ENCODE results near the gene AKT1. TPM values are rescaled to one million over a fixed set of nuclear protein-coding genes. Genes with fewer than 3 reads are reported as not detected.

The AKT1 gene
- total RNA-seq, 2 experiments from 2014 or later: 110 to 126 TPM

- ATAC-seq (no peak), DNase-seq (no peak)
- intact Hi-C loops (cut with DNase I, micrococcal nuclease): no loop called here
- CTCF ChIA-PET: interaction anchor here (0.5 kb wide), 1 partner anchor 9 kb away, joined by 3 read pairs; no protein-coding TSS in a partner anchor
- H3K4me3 Mint-ChIP-seq: no peak overlapping the region
- no peak overlapping the region for H3K27ac Mint-ChIP-seq
- H3K36me3 Mint-ChIP-seq (ENCODE audit: low read depth): no peaks in the 10 kb centered on the region
- no peaks in the 10 kb centered on the region for H3K27me3 Mint-ChIP-seq
- POLR2A ChIA-PET: no interaction called here
- H3K9me3 Mint-ChIP-seq (ENCODE audit: low read depth): no peaks in the 10 kb centered on the region
- no peaks in the 10 kb centered on the region for H3K4me1 Mint-ChIP-seq
Measured at GRCh38 chr14:104728631-104729030, 66.9 kb downstream of the AKT1 start.

- no peaks in the 10 kb centered on the region for H3K9me3 Mint-ChIP-seq (ENCODE audit: low read depth)
- H3K27ac Mint-ChIP-seq: no peak overlapping the region
- ChIA-PET CTCF (no interaction called here), POLR2A (interaction anchor here (0.6 kb wide), 1 partner anchor 569 kb away, joined by 4 read pairs; no protein-coding TSS in a partner anchor)
- DNase-seq: no peak
- no peak for ATAC-seq
- intact Hi-C loops (cut with DNase I, micrococcal nuclease): no loop called here
- no peaks in the 10 kb centered on the region for H3K27me3 Mint-ChIP-seq
- no peaks in the 10 kb centered on the region for H3K36me3 Mint-ChIP-seq (ENCODE audit: low read depth)
- H3K4me3 Mint-ChIP-seq: no peak overlapping the region
- H3K4me1 Mint-ChIP-seq: no peaks in the 10 kb centered on the region
Measured at GRCh38 chr14:104726600-104727451, 68.7 kb downstream of the AKT1 start.

- Mint-ChIP-seq H3K27me3 (no peaks in the 10 kb centered on the region), H3K4me3 (no peak overlapping the region), H3K36me3 (ENCODE audit: low read depth) (no peaks in the 10 kb centered on the region), H3K4me1 (no peaks in the 10 kb centered on the region), H3K9me3 (ENCODE audit: low read depth) (no peaks in the 10 kb centered on the region), H3K27ac (no peak overlapping the region)
- CTCF ChIA-PET: interaction anchor here (0.5 to 1.2 kb wide), 3 partner anchors 27 to 381 kb away, joined by 3 to 4 read pairs (median 3); partner anchors contain the start of gene SIVA1
- intact Hi-C loops (cut with DNase I, micrococcal nuclease): no loop called here
- DNase-seq (no peak), ATAC-seq (no peak)
- POLR2A ChIA-PET: interaction anchor here (0.6 kb wide), 1 partner anchor 570 kb away, joined by 4 read pairs; no protein-coding TSS in a partner anchor
Measured at GRCh38 chr14:104725772-104726548, 69.6 kb downstream of the AKT1 start.

- ChIA-PET CTCF (interaction anchor here (0.7 to 1.2 kb wide), 2 partner anchors 27 to 173 kb away, joined by 3 to 4 read pairs; partner anchors contain the start of gene SIVA1), POLR2A (no interaction called here)
- no peaks in the 10 kb centered on the region for H3K36me3 Mint-ChIP-seq (ENCODE audit: low read depth)
- no peaks in the 10 kb centered on the region for H3K27me3 Mint-ChIP-seq
- peak overlapping the region; percentile 28 for H3K4me3 Mint-ChIP-seq
- no peaks in the 10 kb centered on the region for H3K9me3 Mint-ChIP-seq (ENCODE audit: low read depth)
- DNase-seq: peak; percentile 34
- ATAC-seq: no peak
- H3K4me1 Mint-ChIP-seq: no peaks in the 10 kb centered on the region
- no peak overlapping the region for H3K27ac Mint-ChIP-seq
- intact Hi-C loops (cut with DNase I, micrococcal nuclease): loop anchor here in 1 of 2 experiments (1.0 kb wide), 3 partner anchors 27 to 101 kb away; partner anchors contain the start of gene INF2
Measured at GRCh38 chr14:104724981-104725771, 70.4 kb downstream of the AKT1 start.

- peaks cover 4% of the 10 kb centered on the region for H3K36me3 Mint-ChIP-seq (ENCODE audit: low read depth)
- POLR2A ChIA-PET: no interaction called here
- H3K27me3 Mint-ChIP-seq: no peaks in the 10 kb centered on the region
- DNase-seq (peak; percentile 33), ATAC-seq (peak; percentile 13)
- no peaks in the 10 kb centered on the region for H3K9me3 Mint-ChIP-seq (ENCODE audit: low read depth)
- H3K4me3 Mint-ChIP-seq: peak overlapping the region; percentile 28
- intact Hi-C loops (cut with DNase I, micrococcal nuclease): loop anchor here in 1 of 2 experiments (1.0 kb wide), 3 partner anchors 28 to 102 kb away; partner anchors contain the start of gene INF2
- CTCF ChIA-PET: interaction anchor here (1.2 kb wide), 1 partner anchor 28 kb away, joined by 4 read pairs; the partner anchor contains the start of gene SIVA1
- no peaks in the 10 kb centered on the region for H3K4me1 Mint-ChIP-seq
- no peak overlapping the region for H3K27ac Mint-ChIP-seq
Measured at GRCh38 chr14:104724407-104724980, 71.1 kb downstream of the AKT1 start.

- Mint-ChIP-seq H3K27ac (no peak within 1 kb of the TSS), H3K36me3 (ENCODE audit: low read depth) (peaks cover 4% of the 10 kb centered on the region), H3K4me3 (peak within 1 kb of the TSS; percentile 57), H3K4me1 (no peaks in the 10 kb centered on the region), H3K27me3 (no peaks in the 10 kb centered on the region), H3K9me3 (ENCODE audit: low read depth) (no peaks in the 10 kb centered on the region)
- DNase-seq (peak; percentile 73), ATAC-seq (peak; percentile 72)
- ChIA-PET POLR2A (no interaction called here), CTCF (interaction anchor here (0.7 to 1.2 kb wide), 4 partner anchors 15 to 256 kb away, joined by 3 to 6 read pairs (median 4); no protein-coding TSS in a partner anchor)
- intact Hi-C loops (cut with DNase I, micrococcal nuclease): loop anchor here in 1 of 2 experiments (1.0 kb wide), 3 partner anchors 28 to 102 kb away; partner anchors contain the start of gene INF2
Measured at GRCh38 chr14:104723651-104724406, 71.7 kb downstream of the AKT1 start, which contains the start of gene ADSS1. TSS of gene ADSS1 (plus strand) at chr14:104724229. CDS start at chr14:104724271, 42 bp downstream.

- POLR2A ChIA-PET: no interaction called here
- intact Hi-C loops (cut with DNase I, micrococcal nuclease): no loop called here
- H3K4me3 Mint-ChIP-seq: no peak overlapping the region
Measured at GRCh38 chr14:104722938-104723650, 72.5 kb downstream of the AKT1 start.

GRCh38 chr14:104721505-104722431, 73.8 kb downstream of the AKT1 start:
- H3K4me3 Mint-ChIP-seq: no peak overlapping the region
- H3K9me3 Mint-ChIP-seq (ENCODE audit: low read depth): no peaks in the 10 kb centered on the region
- ChIA-PET POLR2A (no interaction called here), CTCF (interaction anchor here (1.1 kb wide), 1 partner anchor 10 kb away, joined by 5 read pairs; no protein-coding TSS in a partner anchor)
- H3K27ac Mint-ChIP-seq: no peak overlapping the region
- H3K27me3 Mint-ChIP-seq: no peaks in the 10 kb centered on the region
- peaks cover 4% of the 10 kb centered on the region for H3K36me3 Mint-ChIP-seq (ENCODE audit: low read depth)
- intact Hi-C loops (cut with DNase I, micrococcal nuclease): no loop called here
- no peaks in the 10 kb centered on the region for H3K4me1 Mint-ChIP-seq
- DNase-seq (no peak), ATAC-seq (no peak)

More at GRCh38 chr14:104722938-104723650, 72.5 kb downstream of the AKT1 start:
- CTCF ChIA-PET: interaction anchor here (0.7 to 1.2 kb wide), 4 partner anchors 14 to 257 kb away, joined by 3 to 6 read pairs (median 4); no protein-coding TSS in a partner anchor
- Mint-ChIP-seq H3K4me1 (no peaks in the 10 kb centered on the region), H3K9me3 (ENCODE audit: low read depth) (no peaks in the 10 kb centered on the region), H3K27ac (no peak overlapping the region), H3K36me3 (ENCODE audit: low read depth) (peaks cover 4% of the 10 kb centered on the region), H3K27me3 (no peaks in the 10 kb centered on the region)
- no peak for ATAC-seq
- DNase-seq: no peak

Measured in activated CD4-positive, alpha-beta T cell treated with anti-CD3 and anti-CD28 coated beads for 36 hours (primary cell).